B cell (primary cell): ENCODE data around the gene OR5K3. TPM values are rescaled to one million over a fixed set of nuclear protein-coding genes. Genes with fewer than 3 reads are reported as not detected.

Experiments used
- ATAC-seq: fragments of 200-7000 bp; cut with Tn5 transposase; one replicate; pipeline ENCODE4 v1.10.0; 2021; ENCODE audit warnings: low read depth, mild to moderate bottlenecking, moderate number of reproducible peaks, moderate library complexity
- CTCF ChIA-PET: fragments of 350-600 bp; sonication (Branson Sonifier 250); formaldehyde crosslinking; loops from one replicate; lab custom pipeline; 2021; ENCODE audit warnings: antibody characterized with exemption, inconsistent platforms; lab: Charles Lee
- POLR2A ChIA-PET: fragments of 350-600 bp; sonication (Branson Sonifier 250); formaldehyde crosslinking; loops from one replicate; lab custom pipeline; 2021; ENCODE audit warnings: antibody characterized with exemption; lab: Charles Lee
- DNase-seq: peaks from one replicate; pipeline ENCODE4 v3.0.0; 2013
- H2AFZ ChIP-seq: 2 replicates; pipeline ENCODE4 v1.6.1; 2012; ENCODE audit warnings: mild to moderate bottlenecking, low read depth, low read length; ENCODE audit not compliant: insufficient read depth, poor library complexity, severe bottlenecking
- H3K27ac ChIP-seq, 2 donors: 1 replicate in 1 of 2; 2 replicates in 1 of 2; pipeline ENCODE4 v1.5.1; 2012 to 2013; ENCODE audit warnings: low read length in 2 of 2, mild to moderate bottlenecking in 2 of 2, moderate library complexity in 1 of 2
- H3K27me3 ChIP-seq, 4 experiments: fragments of 200-600 bp in 1 of 4; sonication (generic) in 1 of 4; replicated peaks in 1 of 4; 1 replicate in 2 of 4; 2 replicates in 2 of 4; pipeline versions ENCODE4 v1.6.1 to v1.7.0; 2013 to 2016; ENCODE audit warnings: low read length in 3 of 4, mild to moderate bottlenecking in 2 of 4, mixed read lengths in 1 of 4, moderate library complexity in 1 of 4; ENCODE audit not compliant: insufficient read depth in 4 of 4, control insufficient read depth in 3 of 4; ENCODE audit errors: control extremely low read depth in 1 of 4
- H3K36me3 ChIP-seq, 2 experiments: replicated peaks in 1 of 2; 1 replicate in 1 of 2; 2 replicates in 1 of 2; pipeline versions ENCODE4 v1.6.1 to v1.7.1; 2013; ENCODE audit warnings: low read length in 1 of 2; ENCODE audit not compliant: insufficient read depth in 2 of 2, control insufficient read depth in 1 of 2; ENCODE audit errors: control extremely low read depth in 1 of 2, extremely low read depth in 1 of 2
- H3K4me1 ChIP-seq, 2 donors: fragments of 200-600 bp in 1 of 2; sonication (generic) in 1 of 2; 1 replicate in 1 of 2; 2 replicates in 1 of 2; pipeline versions ENCODE4 v1.5.1 to v1.6.1; 2013 to 2017; ENCODE audit warnings: low read length in 2 of 2; ENCODE audit not compliant: control insufficient read depth in 2 of 2, insufficient read depth in 2 of 2
- H3K4me2 ChIP-seq: replicated peaks from 2 replicates; pipeline ENCODE3; 2012; ENCODE audit warnings: mild to moderate bottlenecking, low read depth, low read length; ENCODE audit not compliant: poor library complexity, severe bottlenecking
- H3K4me3 ChIP-seq, 5 experiments: fragments of 200-600 bp in 1 of 5; sonication (generic) in 1 of 5; 1 replicate in 3 of 5; 2 replicates in 2 of 5; pipeline versions ENCODE4 v1.5.1 to v1.7.0; 2011 to 2016; ENCODE audit warnings: low read length in 4 of 5, mild to moderate bottlenecking in 4 of 5, low read depth in 2 of 5, control low read depth in 1 of 5, moderate library complexity in 1 of 5; ENCODE audit not compliant: insufficient read depth in 1 of 5; ENCODE audit errors: control extremely low read depth in 1 of 5, extremely low read depth in 1 of 5
- H3K79me2 ChIP-seq: fragments of 200-600 bp; sonication (generic); one replicate; pipeline ENCODE4 v1.6.0; 2016; ENCODE audit warnings: low read length; ENCODE audit not compliant: control insufficient read depth, insufficient read depth
- H3K9ac ChIP-seq: fragments of 200-600 bp; sonication (generic); 2 replicates; pipeline ENCODE4 v1.6.1; 2017; ENCODE audit warnings: mild to moderate bottlenecking, low read length, moderate library complexity
- H3K9me3 ChIP-seq, 3 donors: one replicate each; pipeline versions ENCODE4 v1.6.1 to v1.7.1; 2013; ENCODE audit warnings: low read length in 2 of 3; ENCODE audit not compliant: control insufficient read depth in 2 of 3, insufficient read depth in 1 of 3; ENCODE audit errors: control extremely low read depth in 1 of 3
- H4K20me1 ChIP-seq: 2 replicates; pipeline ENCODE4 v1.6.0; 2012; ENCODE audit warnings: mild to moderate bottlenecking, low read length; ENCODE audit not compliant: insufficient read depth, control insufficient read depth, poor library complexity, severe bottlenecking
- H3K27ac Mint-ChIP-seq: one replicate; pipeline ENCODE4 v1.8.0; 2021; ENCODE audit warnings: mixed read lengths
- H3K27me3 Mint-ChIP-seq: one replicate; pipeline ENCODE4 v1.8.0; 2021; ENCODE audit warnings: mixed read lengths
- H3K4me1 Mint-ChIP-seq: one replicate; pipeline ENCODE4 v1.8.0; 2021; ENCODE audit warnings: mixed read lengths
- H3K4me3 Mint-ChIP-seq: one replicate; pipeline ENCODE4 v1.8.0; 2021; ENCODE audit warnings: mixed read lengths
- H3K9me3 Mint-ChIP-seq: one replicate; pipeline ENCODE4 v1.8.0; 2022; ENCODE audit warnings: mixed read lengths; ENCODE audit not compliant: insufficient read depth
- CTCF ChIP-seq: fragments of 200-600 bp; IDR thresholded peaks from one replicate; pipeline ENCODE4 v1.8.0; 2022; ENCODE audit warnings: antibody characterized with exemption, mild to moderate bottlenecking
- EZH2 ChIP-seq: IDR thresholded peaks from 2 replicates; pipeline ENCODE4 v1.6.1; 2012; ENCODE audit warnings: borderline replicate concordance, low read depth, mild to moderate bottlenecking, moderate library complexity, low read length; ENCODE audit not compliant: insufficient read depth, poor library complexity, severe bottlenecking
- WGBS: methylation state at CpG from one replicate; pipeline ENCODE4 v1.1.5; 2013; ENCODE audit warnings: missing lambda C conversion rate; ENCODE audit not compliant: insufficient coverage; 5-methylcytosine and 5-hydroxymethylcytosine counted together
- intact Hi-C: fragments of 100-400 bp; cut with micrococcal nuclease; formaldehyde crosslinking; loops from one replicate; pipeline ENCODE4 v1.10.0; 2022
- polyA plus RNA-seq: library from polyadenylated mRNA; depleted of rRNA; stranded (reverse); fragments of >200 nt; gene quantifications from 2 replicates; pipeline ENCODE4 v1.2.3, GENCODE V29; 2012
- total RNA-seq, 2 donors: library from RNA; stranded (reverse); fragments of 120-200 nt in 1 of 2; gene quantifications; 1 replicate in 1 of 2; 2 replicates in 1 of 2; pipeline versions ENCODE4 v1.2.3 to v1.2.4, GENCODE V29; 2013 to 2022

The OR5K3 gene
- total and polyA plus RNA-seq, 2 donors (not counting 1 experiment from before 2014, with no cell fraction given) = not detected

GRCh38 chr3:98434412-98434811 is 43.9 kb downstream of the OR5K3 start:
- Mint-ChIP-seq H3K4me1 (no peaks in the 10 kb centered on the region), H3K27me3 (no peaks in the 10 kb centered on the region), H3K4me3 (no peak overlapping the region), H3K9me3 (peaks cover 12% of the 10 kb centered on the region), H3K27ac (no peak overlapping the region)
- Histone ChIP-seq H3K9ac (no peak overlapping the region), H3K4me1 (no peaks in the 10 kb centered on the region), H3K27me3 (no peaks in the 10 kb centered on the region), H3K4me2 (no peak overlapping the region), H3K27ac (no peak overlapping the region), H2AFZ (no peak overlapping the region), H3K9me3 (peaks cover 0 to 5% (median 3%) of the 10 kb centered on the region in 3 donors), H3K36me3 (no peaks in the 10 kb centered on the region), H3K79me2 (no peaks in the 10 kb centered on the region), H4K20me1 (no peaks in the 10 kb centered on the region), H3K4me3 (no peak overlapping the region)
- DNase-seq (no peak), ATAC-seq (no peak)
- intact Hi-C loops = no loop called here
- ChIA-PET POLR2A (no interaction called here), CTCF (interaction anchor here (0.6 kb wide), 1 partner anchor 10 kb away, joined by 4 read pairs; no protein-coding TSS in a partner anchor)
- 83% methylated on average over 4 of the region's 4 CpGs for WGBS
- no peak for TF ChIP-seq CTCF
- no peak for TF ChIP-seq EZH2

GRCh38 chr3:98440283-98440682 is 49.8 kb downstream of the OR5K3 start:
- no peaks in the 10 kb centered on the region for H3K9me3 ChIP-seq
- no peak overlapping the region for H3K27ac Mint-ChIP-seq
- no peak overlapping the region for H3K4me3 ChIP-seq
- no peak overlapping the region for H3K27ac ChIP-seq
- H3K4me1 Mint-ChIP-seq = no peaks in the 10 kb centered on the region
- H2AFZ ChIP-seq = no peak overlapping the region
- TF ChIP-seq EZH2 = no peak
- no peak for TF ChIP-seq CTCF
- H3K79me2 ChIP-seq = no peaks in the 10 kb centered on the region
- no peak overlapping the region for H3K9ac ChIP-seq
- no peaks in the 10 kb centered on the region for H3K27me3 Mint-ChIP-seq
- no peaks in the 10 kb centered on the region for H3K4me1 ChIP-seq
- H3K36me3 ChIP-seq = no peaks in the 10 kb centered on the region
- H3K27me3 ChIP-seq = no peaks in the 10 kb centered on the region
- ATAC-seq = no peak
- H3K4me2 ChIP-seq = no peak overlapping the region
- POLR2A ChIA-PET = no interaction called here
- H3K4me3 Mint-ChIP-seq = no peak overlapping the region
- CTCF ChIA-PET = no interaction called here
- DNase-seq = no peak
- no peaks in the 10 kb centered on the region for H3K9me3 Mint-ChIP-seq
- H4K20me1 ChIP-seq = no peaks in the 10 kb centered on the region
- intact Hi-C loops = no loop called here

Other genes starting within 250 kb of the OR5K3 start
- not detected in 2 replicates for gene OR5H14, start 243.2 kb upstream of the OR5K3 start, total RNA-seq
- not detected in 2 replicates for gene OR5H14, start 243.2 kb upstream of the OR5K3 start, polyA plus RNA-seq
- gene OR5H15, start 224.0 kb upstream of the OR5K3 start, total RNA-seq = not detected in 2 replicates
- not detected in 2 replicates for gene OR5H15, start 224.0 kb upstream of the OR5K3 start, polyA plus RNA-seq
- gene OR5H6, start 126.4 kb upstream of the OR5K3 start, total RNA-seq = not detected in 2 replicates
- gene OR5H6, start 126.4 kb upstream of the OR5K3 start, polyA plus RNA-seq = not detected in 2 replicates
- gene OR5H2, start 108.2 kb upstream of the OR5K3 start, total RNA-seq = not detected in 2 replicates
- not detected in 2 replicates for gene OR5H2, start 108.2 kb upstream of the OR5K3 start, polyA plus RNA-seq
- not detected in 2 replicates for gene OR5K4, start 36.8 kb upstream of the OR5K3 start, total RNA-seq
- not detected in 2 replicates for gene OR5K4, start 36.8 kb upstream of the OR5K3 start, polyA plus RNA-seq
- not detected in 2 replicates for gene OR5K1, start 72.5 kb downstream of the OR5K3 start, total RNA-seq
- gene OR5K1, start 72.5 kb downstream of the OR5K3 start, polyA plus RNA-seq = not detected in 2 replicates
- not detected in 2 replicates for gene OR5K2, start 107.0 kb downstream of the OR5K3 start, total RNA-seq
- gene OR5K2, start 107.0 kb downstream of the OR5K3 start, polyA plus RNA-seq = not detected in 2 replicates
- 132 and 134 TPM in 2 replicates for gene CLDND1, start 132.2 kb downstream of the OR5K3 start, total RNA-seq
- 69.4 and 149 TPM in 2 replicates for gene CLDND1, start 132.2 kb downstream of the OR5K3 start, polyA plus RNA-seq
- gene GPR15, start 141.3 kb downstream of the OR5K3 start, total RNA-seq = 5.5 and 6.5 TPM in 2 replicates
- 6.4 and 8.4 TPM in 2 replicates for gene GPR15, start 141.3 kb downstream of the OR5K3 start, polyA plus RNA-seq
- 17.5 and 22.0 TPM in 2 replicates for gene CPOX, start 202.9 kb downstream of the OR5K3 start, total RNA-seq
- 6.8 and 8.1 TPM in 2 replicates for gene CPOX, start 202.9 kb downstream of the OR5K3 start, polyA plus RNA-seq